WTC11 (cell line): ENCODE data around the gene RAD23A.

Source experiments
- ATF3 ChIP-seq: sonication (generic); formaldehyde crosslinking; conservative IDR thresholded peaks from 2 replicates; pipeline ENCODE4 v1.8.1; 2022; ENCODE audit warnings: mild to moderate bottlenecking, missing genetic modification reagents
- OVOL2 ChIP-seq: fragments of 250-450 bp; sonication (Bioruptor Pico); IDR thresholded peaks from 2 replicates; pipeline ENCODE4 v1.9.0; 2021; ENCODE audit warnings: mild to moderate bottlenecking, borderline replicate concordance
- ZNF138 ChIP-seq: sonication (generic); formaldehyde crosslinking; conservative IDR thresholded peaks from 2 replicates; pipeline ENCODE4 v1.8.1; 2022; ENCODE audit warnings: mild to moderate bottlenecking, moderate library complexity, missing genetic modification reagents
- TF ChIP-seq, protein P1 (sequence below): fragments of 200-600 bp; IDR thresholded peaks from 2 replicates; pipeline ENCODE4 v1.8.0; 2022; ENCODE audit warnings: antibody characterized with exemption
- TF ChIP-seq, protein P2 (sequence below): sonication (generic); formaldehyde crosslinking; IDR thresholded peaks from 2 replicates; pipeline ENCODE4 v1.8.1; 2022; ENCODE audit warnings: mild to moderate bottlenecking, missing genetic modification reagents, moderate library complexity, borderline replicate concordance

DNA sequence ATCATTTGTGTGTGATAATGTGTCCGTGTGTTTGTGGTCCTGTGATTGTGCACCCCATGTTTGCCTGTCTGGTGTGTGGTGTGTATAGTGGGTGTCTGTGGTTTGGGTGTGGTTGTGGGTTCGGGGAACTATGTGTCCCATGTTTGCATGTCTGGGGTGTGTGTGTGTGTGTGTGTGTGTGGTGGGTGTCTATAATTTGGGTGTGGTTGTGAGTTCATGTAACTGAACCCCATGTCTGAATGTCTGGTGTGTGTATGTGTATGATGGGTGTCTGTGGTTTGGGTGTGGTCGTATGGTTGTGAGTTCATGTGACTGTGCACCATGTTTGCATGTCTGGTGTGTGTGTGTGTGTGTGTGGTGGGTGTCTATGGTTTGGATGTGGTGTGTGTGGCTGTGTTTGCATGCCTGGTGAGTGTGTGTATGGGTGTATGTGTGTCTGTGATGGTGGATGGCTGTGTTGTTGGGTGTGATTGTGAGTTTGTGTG is 38.5 kb downstream of the RAD23A start:
- TF ChIP-seq, protein P1, sequence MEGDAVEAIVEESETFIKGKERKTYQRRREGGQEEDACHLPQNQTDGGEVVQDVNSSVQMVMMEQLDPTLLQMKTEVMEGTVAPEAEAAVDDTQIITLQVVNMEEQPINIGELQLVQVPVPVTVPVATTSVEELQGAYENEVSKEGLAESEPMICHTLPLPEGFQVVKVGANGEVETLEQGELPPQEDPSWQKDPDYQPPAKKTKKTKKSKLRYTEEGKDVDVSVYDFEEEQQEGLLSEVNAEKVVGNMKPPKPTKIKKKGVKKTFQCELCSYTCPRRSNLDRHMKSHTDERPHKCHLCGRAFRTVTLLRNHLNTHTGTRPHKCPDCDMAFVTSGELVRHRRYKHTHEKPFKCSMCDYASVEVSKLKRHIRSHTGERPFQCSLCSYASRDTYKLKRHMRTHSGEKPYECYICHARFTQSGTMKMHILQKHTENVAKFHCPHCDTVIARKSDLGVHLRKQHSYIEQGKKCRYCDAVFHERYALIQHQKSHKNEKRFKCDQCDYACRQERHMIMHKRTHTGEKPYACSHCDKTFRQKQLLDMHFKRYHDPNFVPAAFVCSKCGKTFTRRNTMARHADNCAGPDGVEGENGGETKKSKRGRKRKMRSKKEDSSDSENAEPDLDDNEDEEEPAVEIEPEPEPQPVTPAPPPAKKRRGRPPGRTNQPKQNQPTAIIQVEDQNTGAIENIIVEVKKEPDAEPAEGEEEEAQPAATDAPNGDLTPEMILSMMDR: no peak
- TF ChIP-seq OVOL2 (CRISPR knock-in tag) (no peak), ATF3 (CRISPR knock-in tag) (no peak), ZNF138 (CRISPR knock-in tag) (no peak)
- TF ChIP-seq, protein P2, sequence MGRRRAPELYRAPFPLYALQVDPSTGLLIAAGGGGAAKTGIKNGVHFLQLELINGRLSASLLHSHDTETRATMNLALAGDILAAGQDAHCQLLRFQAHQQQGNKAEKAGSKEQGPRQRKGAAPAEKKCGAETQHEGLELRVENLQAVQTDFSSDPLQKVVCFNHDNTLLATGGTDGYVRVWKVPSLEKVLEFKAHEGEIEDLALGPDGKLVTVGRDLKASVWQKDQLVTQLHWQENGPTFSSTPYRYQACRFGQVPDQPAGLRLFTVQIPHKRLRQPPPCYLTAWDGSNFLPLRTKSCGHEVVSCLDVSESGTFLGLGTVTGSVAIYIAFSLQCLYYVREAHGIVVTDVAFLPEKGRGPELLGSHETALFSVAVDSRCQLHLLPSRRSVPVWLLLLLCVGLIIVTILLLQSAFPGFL (CRISPR knock-in tag): no peak
